MM.1S (cell line): ENCODE data around the gene ZNF853.

ENCODE experiments used
- DNase-seq: peaks from one replicate; pipeline ENCODE4 v3.0.0-alpha.2; 2015
- H2AFZ ChIP-seq: fragments of 300-600 bp; sonication (generic); 2 replicates; pipeline ENCODE4 v1.6.0; 2016; ENCODE audit warnings: antibody characterized with exemption, low read length
- H3F3A ChIP-seq: fragments of 300-600 bp; sonication (generic); 2 replicates; pipeline ENCODE4 v1.6.1; 2016; ENCODE audit warnings: mild to moderate bottlenecking, antibody characterized with exemption, low read length, moderate library complexity, mixed read lengths; ENCODE audit not compliant: insufficient read depth
- H3K27ac ChIP-seq: fragments of 300-600 bp; sonication (generic); 2 replicates; pipeline ENCODE4 v1.5.1; 2016; ENCODE audit warnings: mild to moderate bottlenecking, low read length
- H3K27me3 ChIP-seq: fragments of 300-600 bp; sonication (generic); replicated peaks from 2 replicates; pipeline ENCODE4 v1.6.0; 2016; ENCODE audit warnings: low read length; ENCODE audit not compliant: insufficient read depth
- H3K36me3 ChIP-seq: fragments of 300-600 bp; sonication (generic); replicated peaks from 2 replicates; pipeline ENCODE4 v1.6.1; 2016; ENCODE audit warnings: mild to moderate bottlenecking, low read length, mixed read lengths; ENCODE audit not compliant: insufficient read depth
- H3K4me1 ChIP-seq: fragments of 300-600 bp; sonication (generic); 2 replicates; pipeline ENCODE4 v1.6.1; 2016; ENCODE audit warnings: low read length, mixed read lengths
- H3K4me2 ChIP-seq: fragments of 300-600 bp; sonication (generic); 2 replicates; pipeline ENCODE4 v1.6.0; 2016; ENCODE audit warnings: low read depth, low read length
- H3K4me3 ChIP-seq: fragments of 300-600 bp; sonication (generic); 2 replicates; pipeline ENCODE4 v1.5.1; 2016; ENCODE audit warnings: low read length, mixed read lengths
- H3K79me2 ChIP-seq: fragments of 300-600 bp; sonication (generic); 2 replicates; pipeline ENCODE4 v1.6.1; 2016; ENCODE audit warnings: mixed run types, low read length, mixed read lengths
- H3K9ac ChIP-seq: fragments of 300-600 bp; sonication (generic); 2 replicates; pipeline ENCODE4 v1.6.1; 2016; ENCODE audit warnings: low read length, mixed read lengths
- H3K9me2 ChIP-seq: fragments of 300-600 bp; sonication (generic); replicated peaks from 2 replicates; pipeline ENCODE4 v1.6.1; 2016; ENCODE audit warnings: mild to moderate bottlenecking, low read length, mixed read lengths; ENCODE audit not compliant: insufficient read depth
- H3K9me3 ChIP-seq: fragments of 300-600 bp; sonication (generic); replicated peaks from 2 replicates; pipeline ENCODE4 v1.6.1; 2016; ENCODE audit warnings: mild to moderate bottlenecking, low read length, mixed read lengths; ENCODE audit not compliant: insufficient read depth
- H4K20me1 ChIP-seq: fragments of 300-600 bp; sonication (generic); 2 replicates; pipeline ENCODE4 v1.6.1; 2016; ENCODE audit warnings: mild to moderate bottlenecking, low read length, moderate library complexity, mixed read lengths; ENCODE audit not compliant: insufficient read depth
- CTCF ChIP-seq: fragments of 300-600 bp; sonication (generic); IDR thresholded peaks from 2 replicates; pipeline ENCODE4 v1.5.1; 2016; ENCODE audit warnings: antibody characterized with exemption, low read length, mixed read lengths
- EZH2 ChIP-seq: fragments of 300-600 bp; sonication (generic); optimal IDR thresholded peaks from 2 replicates; pipeline ENCODE3; 2017; ENCODE audit warnings: low read depth, mild to moderate bottlenecking, antibody characterized with exemption, low read length, mixed read lengths
- EZH2phosphoT487 ChIP-seq: fragments of 300-600 bp; sonication (generic); IDR thresholded peaks from 2 replicates; pipeline ENCODE4 v1.6.1; 2018; ENCODE audit warnings: antibody characterized with exemption, low read length

Gene ZNF853

GRCh38 chr7:6614953-6615722 lies at the start of gene ZNF853:
TSS of gene ZNF853 (plus strand) at chr7:6615610. CDS start at chr7:6616175, 565 bp downstream.
- H3K4me2 ChIP-seq = no peak within 1 kb of the TSS

GRCh38 chr7:6565655-6566054 lies 49.8 kb upstream of the ZNF853 start:
- Histone ChIP-seq H3K79me2 (no peaks in the 10 kb centered on the region), H3F3A (no peaks in the 10 kb centered on the region), H2AFZ (no peak overlapping the region), H3K9me3 (no peaks in the 10 kb centered on the region), H3K4me2 (no peak overlapping the region), H3K27me3 (peaks cover 13% of the 10 kb centered on the region), H3K4me1 (no peaks in the 10 kb centered on the region), H3K27ac (no peak overlapping the region), H3K9ac (no peak overlapping the region), H3K9me2 (no peaks in the 10 kb centered on the region), H4K20me1 (no peaks in the 10 kb centered on the region), H3K4me3 (no peak overlapping the region), H3K36me3 (no peaks in the 10 kb centered on the region)
- no peak for DNase-seq
- TF ChIP-seq EZH2 = no peak
- no peak for TF ChIP-seq EZH2phosphoT487
- TF ChIP-seq CTCF = no peak

More at GRCh38 chr7:6614953-6615722, at the start of gene ZNF853:
- no peak for DNase-seq
- no peaks in the 10 kb centered on the region for H4K20me1 ChIP-seq
- no peak within 1 kb of the TSS for H3K27ac ChIP-seq
- 0 out of 2 replicates have a peak, but pooled peaks cover 6% of the 10 kb centered on the region for H3F3A ChIP-seq
- no peak for TF ChIP-seq EZH2phosphoT487
- no peaks in the 10 kb centered on the region for H3K9me3 ChIP-seq
- no peaks in the 10 kb centered on the region for H3K9me2 ChIP-seq
- no peaks in the 10 kb centered on the region for H3K79me2 ChIP-seq
- H3K4me3 ChIP-seq = no peak within 1 kb of the TSS
- peaks cover 7% of the 10 kb centered on the region for H3K4me1 ChIP-seq
- no peak within 1 kb of the TSS for H2AFZ ChIP-seq
- no peaks in the 10 kb centered on the region for H3K27me3 ChIP-seq
- no peaks in the 10 kb centered on the region for H3K36me3 ChIP-seq
- no peak within 1 kb of the TSS for H3K9ac ChIP-seq

GRCh38 chr7:6567886-6568285 lies 47.5 kb upstream of the ZNF853 start:
- Histone ChIP-seq H3K9me2 (no peaks in the 10 kb centered on the region), H3K9ac (no peak overlapping the region), H3K36me3 (no peaks in the 10 kb centered on the region), H3K4me2 (no peak overlapping the region), H3K4me3 (no peak overlapping the region), H3K79me2 (no peaks in the 10 kb centered on the region), H4K20me1 (no peaks in the 10 kb centered on the region), H3K4me1 (0 out of 2 replicates have a peak, but pooled peaks cover 3% of the 10 kb centered on the region), H2AFZ (no peak overlapping the region), H3K27me3 (peaks cover 13% of the 10 kb centered on the region), H3K27ac (no peak overlapping the region), H3K9me3 (no peaks in the 10 kb centered on the region), H3F3A (no peaks in the 10 kb centered on the region)
- TF ChIP-seq EZH2phosphoT487 = no peak
- TF ChIP-seq CTCF = no peak
- TF ChIP-seq EZH2 = no peak
- DNase-seq = no peak

- Histone ChIP-seq H3K4me1 (0 out of 2 replicates have a peak, but pooled peaks cover 3% of the 10 kb centered on the region), H3K9ac (no peak overlapping the region), H3K27me3 (peaks cover 13% of the 10 kb centered on the region), H3K4me2 (no peak overlapping the region), H3K36me3 (no peaks in the 10 kb centered on the region), H3K9me3 (no peaks in the 10 kb centered on the region), H3F3A (0 out of 2 replicates have a peak, but pooled peaks cover under 1% of the 10 kb centered on the region), H2AFZ (no peak overlapping the region), H3K27ac (no peak overlapping the region), H3K9me2 (no peaks in the 10 kb centered on the region), H4K20me1 (no peaks in the 10 kb centered on the region), H3K4me3 (no peak overlapping the region), H3K79me2 (no peaks in the 10 kb centered on the region)
- DNase-seq = no peak
- TF ChIP-seq CTCF (no peak), EZH2 (no peak), EZH2phosphoT487 (no peak)
Observed at GRCh38 chr7:6571160-6571779, 44.1 kb upstream of the ZNF853 start.
